ENCODE results near the gene RGS19. TPM values are rescaled to one million over a fixed set of nuclear protein-coding genes. Genes with fewer than 3 reads are reported as not detected.

RGS19 gene
- total and polyA plus RNA-seq, 2 donors from 2014 or later, result 6.8 to 20.2 TPM

- no peaks in the 10 kb centered on the region for H3K4me1 ChIP-seq (ENCODE audit: control insufficient read depth in 2 of 3, insufficient read depth in 2 of 3, low read depth in 1 of 3, low read length in 3 of 3)
- H3K4me3 ChIP-seq (ENCODE audit: low read length in 3 of 3), result no peak overlapping the region
- no peaks in the 10 kb centered on the region for H3K36me3 ChIP-seq (ENCODE audit: control insufficient read depth in 2 of 3, insufficient read depth in 3 of 3, low read length in 3 of 3)
- no peaks in the 10 kb centered on the region for H3K27me3 ChIP-seq (ENCODE audit: control insufficient read depth, insufficient read depth, low read length)
- no peak overlapping the region for H3K9ac ChIP-seq (ENCODE audit: low read length in 3 of 3)
- FAIRE-seq, result no peak
- no peak for TF ChIP-seq CTCF (IDR thresholded peaks at IDR 0.05; ENCODE audit: borderline replicate concordance, extremely low read depth, insufficient read depth)
- no peak overlapping the region for H3K27ac ChIP-seq (ENCODE audit: low read depth in 2 of 2, low read length in 2 of 2)
- no peaks in the 10 kb centered on the region for H3K9me3 ChIP-seq (ENCODE audit: control insufficient read depth in 2 of 3, insufficient read depth in 1 of 3, low read length in 3 of 3)
- peak in 2 of 5 donors; percentile 29 to 63 for DNase-seq
- intact Hi-C loops (cut with DNase I), result no loop called here
Observed at GRCh38 chr20:64111841-64112641, 32.7 kb upstream of the RGS19 start.

- H3K9ac ChIP-seq (ENCODE audit: low read length in 3 of 3), result no peak overlapping the region
- no peaks in the 10 kb centered on the region for H3K9me3 ChIP-seq (ENCODE audit: control insufficient read depth in 2 of 3, insufficient read depth in 1 of 3, low read length in 3 of 3)
- no peak overlapping the region for H3K27ac ChIP-seq (ENCODE audit: low read depth in 2 of 2, low read length in 2 of 2)
- intact Hi-C loops (cut with DNase I), result no loop called here
- DNase-seq (peak in 1 of 5 donors; percentile 56), FAIRE-seq (no peak)
- no peaks in the 10 kb centered on the region for H3K36me3 ChIP-seq (ENCODE audit: control insufficient read depth in 2 of 3, insufficient read depth in 3 of 3, low read length in 3 of 3)
- H3K4me1 ChIP-seq (ENCODE audit: control insufficient read depth in 2 of 3, insufficient read depth in 2 of 3, low read depth in 1 of 3, low read length in 3 of 3), result no peaks in the 10 kb centered on the region
- H3K27me3 ChIP-seq (ENCODE audit: control insufficient read depth, insufficient read depth, low read length), result no peaks in the 10 kb centered on the region
- no peak overlapping the region for H3K4me3 ChIP-seq (ENCODE audit: low read length in 3 of 3)
- TF ChIP-seq CTCF (IDR thresholded peaks at IDR 0.05; ENCODE audit: borderline replicate concordance, extremely low read depth, insufficient read depth), result no peak
Observed at GRCh38 chr20:64110411-64111068, 31.2 kb upstream of the RGS19 start.

- no peaks in the 10 kb centered on the region for H3K4me1 ChIP-seq (ENCODE audit: control insufficient read depth in 2 of 3, insufficient read depth in 2 of 3, low read depth in 1 of 3, low read length in 3 of 3)
- H3K9me3 ChIP-seq (ENCODE audit: control insufficient read depth in 2 of 3, insufficient read depth in 1 of 3, low read length in 3 of 3), result no peaks in the 10 kb centered on the region
- no peak for TF ChIP-seq CTCF (IDR thresholded peaks at IDR 0.05; ENCODE audit: borderline replicate concordance, extremely low read depth, insufficient read depth)
- no peak overlapping the region for H3K27ac ChIP-seq (ENCODE audit: low read depth in 2 of 2, low read length in 2 of 2)
- DNase-seq (peak in 1 of 5 donors; percentile 52), FAIRE-seq (no peak)
- H3K9ac ChIP-seq (ENCODE audit: low read length in 3 of 3), result no peak overlapping the region
- H3K36me3 ChIP-seq (ENCODE audit: control insufficient read depth in 2 of 3, insufficient read depth in 3 of 3, low read length in 3 of 3), result no peaks in the 10 kb centered on the region
- no peaks in the 10 kb centered on the region for H3K27me3 ChIP-seq (ENCODE audit: control insufficient read depth, insufficient read depth, low read length)
- no peak overlapping the region for H3K4me3 ChIP-seq (ENCODE audit: low read length in 3 of 3)
- intact Hi-C loops (cut with DNase I), result no loop called here
Observed at GRCh38 chr20:64109831-64110391, 30.6 kb upstream of the RGS19 start.
